A549 treated with ZK216348 at 1 μM for 4 hours (cell line): ENCODE results near the gene RAET1G. TPM values are rescaled to one million over a fixed set of nuclear protein-coding genes. Genes with fewer than 3 reads are reported as not detected.

ENCODE experiments used
- total RNA-seq: library from RNA; stranded (reverse); fragments of 200-300 nt; extraction: Qiagen RNA extraction; gene quantifications from 5 replicates; pipeline ENCODE4 v1.2.3, GENCODE V29; 2022; ENCODE audit warnings: low read depth

Gene RAET1G
- 7.7 to 10.6 TPM (median 9.8 TPM) in 5 replicates for total RNA-seq

GRCh38 chr6:149922642-149923326 is at the start of gene RAET1G:
RAET1G (minus strand) TSS chr6:149923121; CDS start chr6:149923010, 111 bp downstream.

GRCh38 chr6:149963462-149964307 is 40.8 kb upstream of the RAET1G start, which contains the start of gene ULBP1:
ULBP1 (plus strand) TSS chr6:149963943; CDS start chr6:149964050, 107 bp downstream.

GRCh38 chr6:149941583-149942460 is 18.9 kb upstream of the RAET1G start, which contains the start of gene ULBP2:
ULBP2 (plus strand) TSS chr6:149942014; CDS start chr6:149942073, 59 bp downstream.

GRCh38 chr6:149897855-149898744 is 24.8 kb downstream of the RAET1G start, which contains the start of gene RAET1E:
RAET1E (minus strand) TSS chr6:149898113; CDS start chr6:149890901, 7,212 bp downstream.

Other genes with a start within 250 kb of the RAET1G start
- gene LATS1, start 205.0 kb downstream of the RAET1G start, total RNA-seq, result 5.5 to 9.6 TPM (median 7.2 TPM) in 5 replicates
- gene NUP43, start 176.6 kb downstream of the RAET1G start, total RNA-seq, result 10.3 to 15.5 TPM (median 15.2 TPM) in 5 replicates
- 83.5 to 91.6 TPM (median 87.4 TPM) in 5 replicates for gene PCMT1, start 173.4 kb downstream of the RAET1G start, total RNA-seq
- gene LRP11, start 58.8 kb downstream of the RAET1G start, total RNA-seq, result 23.6 to 43.8 TPM (median 38.1 TPM) in 5 replicates
- 2.1 to 4.1 TPM (median 2.7 TPM) in 5 replicates for gene RAET1E, start 25.0 kb downstream of the RAET1G start, total RNA-seq
- gene ULBP2, start 18.9 kb upstream of the RAET1G start, total RNA-seq, result 3.3 to 4.3 TPM (median 3.9 TPM) in 5 replicates
- 0.73 to 1.3 TPM (median 1.00 TPM) in 5 replicates for gene ULBP1, start 40.8 kb upstream of the RAET1G start, total RNA-seq
- 0.32 to 0.49 TPM (median 0.38 TPM) in 3 of 5 replicates, not detected in the others for gene RAET1L, start 102.4 kb upstream of the RAET1G start, total RNA-seq
- gene ULBP3, start 146.0 kb upstream of the RAET1G start, total RNA-seq, result 3.4 to 5.0 TPM (median 3.6 TPM) in 5 replicates
- 1.1 to 1.7 TPM (median 1.5 TPM) in 5 replicates for gene PPP1R14C, start 219.9 kb upstream of the RAET1G start, total RNA-seq